OCI-LY3 (cell line): ENCODE measurements around the gene MAGI2.

Source experiments
- H2AFZ ChIP-seq: fragments of 200-600, 300-600 bp; shearing (Covaris generic); 2 replicates; pipeline ENCODE4 v1.6.0; 2014; ENCODE audit warnings: antibody characterized with exemption, low read depth, low read length
- H3K27ac ChIP-seq: fragments of 200-600, 300-600 bp; sonication (generic); 2 replicates; pipeline ENCODE4 v1.5.1; 2014; ENCODE audit warnings: mild to moderate bottlenecking, low read length, moderate library complexity, mixed read lengths
- H3K27me3 ChIP-seq: fragments of 200-600, 300-600 bp; sonication (generic); 2 replicates; pipeline ENCODE4 v1.6.1; 2014; ENCODE audit warnings: low read depth, low read length, mixed read lengths
- H3K36me3 ChIP-seq: fragments of 200-600, 300-600 bp; sonication (generic); replicated peaks from 2 replicates; pipeline ENCODE3; 2014; ENCODE audit warnings: low read depth, low read length, mixed read lengths
- H3K4me1 ChIP-seq: fragments of 300-600, 200-600 bp; sonication (generic); 2 replicates; pipeline ENCODE4 v1.6.1; 2014; ENCODE audit warnings: low read length, mixed read lengths
- H3K4me2 ChIP-seq: fragments of 200-600, 300-600 bp; sonication (generic); 2 replicates; pipeline ENCODE4 v1.6.1; 2014; ENCODE audit warnings: low read length, mixed read lengths
- H3K4me3 ChIP-seq: fragments of 300-600, 200-600 bp; sonication (generic); 2 replicates; pipeline ENCODE4 v1.5.1; 2014; ENCODE audit warnings: antibody characterized with exemption, mild to moderate bottlenecking, low read length, moderate library complexity
- H3K79me2 ChIP-seq: fragments of 300-600, 200-600 bp; shearing (Covaris generic); 2 replicates; pipeline ENCODE4 v1.6.1; 2014; ENCODE audit warnings: mild to moderate bottlenecking, low read length, mixed read lengths
- H3K9ac ChIP-seq: fragments of 300-600, 200-600 bp; shearing (Covaris generic); 2 replicates; pipeline ENCODE4 v1.6.0; 2014; ENCODE audit warnings: mild to moderate bottlenecking, low read length, moderate library complexity
- H3K9me3 ChIP-seq: fragments of 200-600, 300-600 bp; shearing (Covaris generic); 2 replicates; pipeline ENCODE4 v1.6.1; 2014; ENCODE audit warnings: low read length, mixed read lengths; ENCODE audit not compliant: insufficient read depth
- H4K20me1 ChIP-seq: fragments of 200-600, 300-600 bp; sonication (generic); 2 replicates; pipeline ENCODE4 v1.6.1; 2016; ENCODE audit warnings: low read length, mixed read lengths; ENCODE audit not compliant: insufficient read depth
- CTCF ChIP-seq: fragments of 200-600, 300-600 bp; sonication (generic); IDR thresholded peaks from 2 replicates; pipeline ENCODE4 v1.5.1; 2014; ENCODE audit warnings: antibody characterized with exemption, low read length, low read depth
- EZH2phosphoT487 ChIP-seq: fragments of 200-600 bp; shearing (Covaris generic); IDR thresholded peaks from 2 replicates; pipeline ENCODE4 v1.6.1; 2018; ENCODE audit warnings: antibody characterized with exemption, mixed run types, low read depth

Gene MAGI2

GRCh38 chr7:78368771-78369170, 1084.7 kb downstream of the MAGI2 start:
- no peaks in the 10 kb centered on the region for H3K79me2 ChIP-seq
- no peak overlapping the region for H3K9ac ChIP-seq
- no peaks in the 10 kb centered on the region for H3K9me3 ChIP-seq
- no peak overlapping the region for H3K27ac ChIP-seq
- no peak overlapping the region for H3K4me3 ChIP-seq
- no peaks in the 10 kb centered on the region for H4K20me1 ChIP-seq
- H3K4me2 ChIP-seq = no peak overlapping the region
- H3K36me3 ChIP-seq = no peaks in the 10 kb centered on the region
- no peak for TF ChIP-seq CTCF
- TF ChIP-seq EZH2phosphoT487 = no peak
- no peaks in the 10 kb centered on the region for H3K27me3 ChIP-seq
- no peaks in the 10 kb centered on the region for H3K4me1 ChIP-seq
- H2AFZ ChIP-seq = no peak overlapping the region

- no peaks in the 10 kb centered on the region for H3K79me2 ChIP-seq
- H3K27ac ChIP-seq = no peak overlapping the region
- no peak overlapping the region for H3K9ac ChIP-seq
- H3K4me3 ChIP-seq = no peak overlapping the region
- H3K36me3 ChIP-seq = no peaks in the 10 kb centered on the region
- no peaks in the 10 kb centered on the region for H3K4me1 ChIP-seq
- H4K20me1 ChIP-seq = no peaks in the 10 kb centered on the region
- H3K4me2 ChIP-seq = no peak overlapping the region
- no peak for TF ChIP-seq EZH2phosphoT487
- no peak for TF ChIP-seq CTCF
- H2AFZ ChIP-seq = no peak overlapping the region
- H3K27me3 ChIP-seq = no peaks in the 10 kb centered on the region
- H3K9me3 ChIP-seq = no peaks in the 10 kb centered on the region
These were observed 1086.1 kb downstream of the MAGI2 start for GRCh38 chr7:78367280-78367773.

GRCh38 chr7:78363866-78364265, 1089.6 kb downstream of the MAGI2 start:
- no peak overlapping the region for H3K4me3 ChIP-seq
- H3K27ac ChIP-seq = no peak overlapping the region
- H3K27me3 ChIP-seq = no peaks in the 10 kb centered on the region
- no peak overlapping the region for H3K4me2 ChIP-seq
- H3K9me3 ChIP-seq = no peaks in the 10 kb centered on the region
- no peaks in the 10 kb centered on the region for H3K79me2 ChIP-seq
- H3K36me3 ChIP-seq = no peaks in the 10 kb centered on the region
- no peak for TF ChIP-seq EZH2phosphoT487
- no peak for TF ChIP-seq CTCF
- H2AFZ ChIP-seq = no peak overlapping the region
- no peaks in the 10 kb centered on the region for H4K20me1 ChIP-seq
- H3K9ac ChIP-seq = no peak overlapping the region
- H3K4me1 ChIP-seq = no peaks in the 10 kb centered on the region

GRCh38 chr7:78359836-78360235, 1093.6 kb downstream of the MAGI2 start:
- H3K27me3 ChIP-seq = no peaks in the 10 kb centered on the region
- no peaks in the 10 kb centered on the region for H3K4me1 ChIP-seq
- TF ChIP-seq EZH2phosphoT487 = no peak
- no peak for TF ChIP-seq CTCF
- no peaks in the 10 kb centered on the region for H4K20me1 ChIP-seq
- H3K9me3 ChIP-seq = no peaks in the 10 kb centered on the region
- no peak overlapping the region for H2AFZ ChIP-seq
- no peak overlapping the region for H3K4me2 ChIP-seq
- H3K79me2 ChIP-seq = no peaks in the 10 kb centered on the region
- H3K36me3 ChIP-seq = no peaks in the 10 kb centered on the region
- H3K27ac ChIP-seq = no peak overlapping the region
- H3K9ac ChIP-seq = no peak overlapping the region
- H3K4me3 ChIP-seq = no peak overlapping the region
